NCI-H2029 treated with DMSO at 0.1 percent for 48 hours (cell line): Measurements from ENCODE around the gene TEDC2.

ENCODE experiments used
- DNase-seq: peaks from one replicate; lab custom pipeline; 2025; lab: John Stamatoyannopoulos, UW

TEDC2 gene

GRCh38 chr16:2495041-2495440 is 35.1 kb downstream of the TEDC2 start:
- no peak for DNase-seq

GRCh38 chr16:2496223-2497115 is 36.6 kb downstream of the TEDC2 start:
- DNase-seq: no peak

GRCh38 chr16:2497116-2497630 is 37.3 kb downstream of the TEDC2 start:
- no peak for DNase-seq

GRCh38 chr16:2497695-2498484 is 38.0 kb downstream of the TEDC2 start:
- no peak for DNase-seq

- no peak for DNase-seq
Measured at GRCh38 chr16:2498531-2499253, 38.8 kb downstream of the TEDC2 start.

- DNase-seq: no peak
Measured at GRCh38 chr16:2499454-2499853, 39.5 kb downstream of the TEDC2 start.

GRCh38 chr16:2499890-2500429 is 40.1 kb downstream of the TEDC2 start:
- no peak for DNase-seq

GRCh38 chr16:2500430-2500917 is 40.6 kb downstream of the TEDC2 start:
- DNase-seq: no peak

- no peak for DNase-seq
Measured at GRCh38 chr16:2500918-2501750, 41.2 kb downstream of the TEDC2 start.

GRCh38 chr16:2501946-2502895 is 42.3 kb downstream of the TEDC2 start:
- no peak for DNase-seq

- no peak for DNase-seq
Measured at GRCh38 chr16:2505695-2506094, 45.8 kb downstream of the TEDC2 start.

- no peak for DNase-seq
Measured at GRCh38 chr16:2507052-2507659, 47.2 kb downstream of the TEDC2 start.

- no peak for DNase-seq
Measured at GRCh38 chr16:2507665-2508064, 47.8 kb downstream of the TEDC2 start.

GRCh38 chr16:2508722-2509400 is 49.0 kb downstream of the TEDC2 start:
- no peak for DNase-seq

- no peak for DNase-seq
Measured at GRCh38 chr16:2511128-2511800, 51.4 kb downstream of the TEDC2 start.

- DNase-seq: no peak
Measured at GRCh38 chr16:2511996-2512734, 52.3 kb downstream of the TEDC2 start.

GRCh38 chr16:2512735-2513404 is 53.0 kb downstream of the TEDC2 start:
- no peak for DNase-seq
